H4 (cell line): Measurements from ENCODE around the gene ABCC12. TPM values are rescaled to one million over a fixed set of nuclear protein-coding genes. Genes with fewer than 3 reads are reported as not detected.
"Not testable (repeated sequence)": the region's sequence is repeated elsewhere in the genome, so short reads cannot be mapped to it uniquely, and the experiment has no call there.

Experiments
- DNase-seq: peaks from one replicate; pipeline ENCODE4 v3.0.0-alpha.2; 2015; ENCODE audit warnings: low spot score
- total RNA-seq: library from RNA; depleted of rRNA; stranded (reverse); fragments of >200 nt; shearing (Covaris generic); gene quantifications from 2 replicates; pipeline ENCODE4 v1.2.3, GENCODE V29; 2014; rRNA removed

The ABCC12 gene
- total RNA-seq: not detected in 2 replicates

GRCh38 chr16:48155926-48156789, at the start of gene ABCC12:
ABCC12 (minus strand) TSS chr16:48155993; CDS start chr16:48146424, 9,569 bp downstream.
- no peak for DNase-seq

GRCh38 chr16:48204825-48205151, 49.0 kb upstream of the ABCC12 start:
- no peak for DNase-seq

- DNase-seq: no peak
These were observed 48.4 kb upstream of the ABCC12 start for GRCh38 chr16:48203974-48204824.

GRCh38 chr16:48201515-48202201, 45.9 kb upstream of the ABCC12 start:
- no peak for DNase-seq

GRCh38 chr16:48197294-48197693, 41.5 kb upstream of the ABCC12 start:
- DNase-seq: no peak

GRCh38 chr16:48194828-48195556, 39.2 kb upstream of the ABCC12 start:
- DNase-seq: peak; percentile 26

GRCh38 chr16:48193846-48194245, 38.1 kb upstream of the ABCC12 start:
- no peak for DNase-seq

- no peak for DNase-seq
These were observed 32.8 kb upstream of the ABCC12 start for GRCh38 chr16:48188449-48189102.

- DNase-seq: no peak
These were observed 32.0 kb upstream of the ABCC12 start for GRCh38 chr16:48187779-48188178.

- no peak for DNase-seq
These were observed 28.9 kb upstream of the ABCC12 start for GRCh38 chr16:48184681-48185080.

- no peak for DNase-seq
These were observed 27.3 kb upstream of the ABCC12 start for GRCh38 chr16:48182979-48183537.

- DNase-seq: not testable (repeated sequence)
These were observed 26.1 kb upstream of the ABCC12 start for GRCh38 chr16:48181746-48182520.

- DNase-seq: no peak
These were observed 25.2 kb upstream of the ABCC12 start for GRCh38 chr16:48180868-48181480.

GRCh38 chr16:48176635-48177408, 21.0 kb upstream of the ABCC12 start:
- DNase-seq: no peak

GRCh38 chr16:48173889-48174288, 18.1 kb upstream of the ABCC12 start:
- no peak for DNase-seq

- DNase-seq: no peak
These were observed 16.9 kb upstream of the ABCC12 start for GRCh38 chr16:48172682-48173081.

GRCh38 chr16:48169896-48170295, 14.1 kb upstream of the ABCC12 start:
- DNase-seq: no peak

- DNase-seq: no peak
These were observed 12.3 kb upstream of the ABCC12 start for GRCh38 chr16:48168075-48168474.

- not testable (repeated sequence) for DNase-seq
These were observed 10.8 kb upstream of the ABCC12 start for GRCh38 chr16:48166617-48167016.
